Right lobe of liver (tissue), 6 donors: ENCODE results near the gene CYB561A3. TPM values are rescaled to one million over a fixed set of nuclear protein-coding genes. Genes with fewer than 3 reads are reported as not detected.

Experiments used
- ATAC-seq, 4 donors: fragments of 200-7000 bp; cut with Tn5 transposase; one replicate each; pipeline ENCODE4 v1.9.1; 2020; ENCODE audit warnings: mild to moderate bottlenecking in 4 of 4, moderate library complexity in 4 of 4
- DNase-seq, 3 donors: peaks; one replicate each; pipeline ENCODE4 v3.0.0-alpha.2; 2020
- H3K27ac ChIP-seq, 3 donors: fragments of 200-600 bp; one replicate each; pipeline ENCODE4 v1.8.0; 2022
- H3K27me3 ChIP-seq, 2 donors: fragments of 200-600 bp; one replicate each; pipeline ENCODE4 v1.8.0; 2022
- H3K36me3 ChIP-seq, 4 donors: fragments of 200-600 bp; sonication (generic) in 1 of 4; one replicate each; pipeline versions ENCODE4 v1.5.1 to v1.8.0; 2017 to 2022; ENCODE audit warnings: control low read depth in 1 of 4
- H3K4me1 ChIP-seq, 4 donors: fragments of 200-600 bp; sonication (generic) in 1 of 4; one replicate each; pipeline versions ENCODE4 v1.5.1 to v1.8.0; 2017 to 2022; ENCODE audit warnings: control low read depth in 1 of 4
- H3K4me3 ChIP-seq, 3 donors: fragments of 200-600 bp; one replicate each; pipeline ENCODE4 v1.8.0; 2022
- H3K9me3 ChIP-seq, 4 donors: fragments of 200-600 bp; sonication (generic) in 1 of 4; one replicate each; pipeline versions ENCODE4 v1.5.1 to v1.8.0; 2017 to 2022; ENCODE audit warnings: control low read depth in 1 of 4
- POLR2A ChIP-seq: fragments of 450-650 bp; IDR thresholded peaks from one replicate; pipeline ENCODE4 v1.6.1; 2017; ENCODE audit warnings: antibody characterized with exemption, mild to moderate bottlenecking
- WGBS: methylation state at CpG from one replicate; pipeline ENCODE4 v1.1.6; 2018; ENCODE audit warnings: low coverage, low lambda C conversion rate; ENCODE audit not compliant: insufficient coverage; ENCODE audit errors: missing lambda C conversion rate; 5-methylcytosine and 5-hydroxymethylcytosine counted together
- intact Hi-C, 2 donors: fragments of 100-400 bp; cut with DNase I; formaldehyde crosslinking; loops; one replicate each; pipeline versions ENCODE4 v1.11.2 to v1.14.1; 2022
- long read RNA-seq: library from polyadenylated mRNA; unstranded; transcript quantifications from one replicate; pipeline ENCODE4 v2.0.0, GENCODE V29; 2019
- total RNA-seq, 6 experiments: library from RNA; depleted of rRNA in 2 of 6; stranded (reverse); fragments of >200 nt in 2 of 6; fragmentation: NEBNext Ultra II Directional in 3 of 6; extraction: Animal tissue kit (Norgen Biotek cat#: 25700) in 3 of 6; gene quantifications; one replicate each; pipeline versions ENCODE4 v1.1.0 to v1.2.4, GENCODE V29; 2016 to 2023
- TF ChIP-seq, protein P1 (sequence below), 4 donors: fragments of 200-600 bp in 3 of 4; fragments of 450-650 bp in 1 of 4; IDR thresholded peaks; one replicate each; pipeline versions ENCODE4 v1.5.1 to v1.8.0; 2016 to 2022; ENCODE audit warnings: antibody characterized with exemption in 4 of 4, mild to moderate bottlenecking in 2 of 4
- donor health status: DM: no; HTN: yes; CAD: no.
- donor health status: DM: no; HTN: no; CAD: no.
- donor health status: DM: no; HTN: no; CAD: no.
- donor health status: DM: no; HTN: yes; CAD: no.
- donor health status: DM: no; HTN: yes; CAD: no.

Gene CYB561A3, protein sequence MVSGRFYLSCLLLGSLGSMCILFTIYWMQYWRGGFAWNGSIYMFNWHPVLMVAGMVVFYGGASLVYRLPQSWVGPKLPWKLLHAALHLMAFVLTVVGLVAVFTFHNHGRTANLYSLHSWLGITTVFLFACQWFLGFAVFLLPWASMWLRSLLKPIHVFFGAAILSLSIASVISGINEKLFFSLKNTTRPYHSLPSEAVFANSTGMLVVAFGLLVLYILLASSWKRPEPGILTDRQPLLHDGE
- total RNA-seq, result 10 to 100 TPM; 25.6 to 41.8 (median 35.2) TPM
- long read RNA-seq, partial matches to known transcripts, result 1 of 9 reads
- long read RNA-seq, other reads (novel, unspliced or antisense), result 4 of 9 reads

DNA sequence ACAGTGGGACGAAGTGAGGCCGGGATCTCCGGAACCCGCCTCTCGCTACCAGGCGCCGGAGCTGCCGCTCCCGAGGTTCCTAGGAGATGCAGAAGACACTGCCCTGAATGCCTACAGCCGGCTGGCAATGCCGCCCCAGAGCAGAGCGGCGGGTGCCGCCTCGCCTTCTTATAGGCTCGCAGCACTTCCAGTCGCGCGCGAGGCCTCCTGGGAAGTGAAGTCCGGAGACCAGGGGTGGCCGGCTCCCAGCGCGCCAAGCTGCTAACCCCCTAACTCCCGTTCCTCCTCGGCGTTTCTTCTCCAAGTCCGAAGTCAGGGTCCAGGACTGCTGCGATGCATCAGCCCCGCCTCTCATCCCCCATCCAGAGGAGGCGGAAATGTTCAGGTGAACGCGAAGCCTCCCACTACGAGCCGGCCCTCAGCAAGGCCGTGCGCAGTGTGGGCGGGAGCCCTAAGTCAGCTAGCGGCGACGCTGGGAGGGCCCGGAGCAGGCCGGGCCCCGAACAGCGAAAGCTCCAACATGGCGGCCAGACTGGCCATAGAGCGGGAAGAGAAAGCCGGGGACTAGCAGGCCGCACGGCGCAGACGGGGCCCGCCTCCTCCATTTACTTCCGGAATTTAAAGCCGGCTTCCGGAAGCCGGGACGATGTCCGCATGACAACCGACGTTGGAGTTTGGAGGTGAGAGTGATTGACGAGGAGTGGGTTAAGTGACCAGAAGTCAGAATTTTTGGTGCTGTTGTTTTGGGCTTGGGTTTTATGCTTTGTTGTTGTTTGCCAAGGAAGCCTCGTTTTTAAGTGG lies at the start of gene CYB561A3, which contains the start of gene TMEM138:
CYB561A3 (minus strand) TSS at position 142 of the 801 bp plus-strand sequence. CDS start 5,169 bp downstream, outside the sequence.
TMEM138 (plus strand) TSS at position 634 of the 801 bp plus-strand sequence. CDS start 2,017 bp downstream, outside the sequence.
- WGBS, result under 1% methylated on average over 34 of the region's 63 CpGs
- H3K4me1 ChIP-seq, result peaks cover 0 to 26% (median 6%) of the 10 kb centered on the region in 4 donors
- intact Hi-C loops, result no loop called here
- peak; percentile 90 for TF ChIP-seq POLR2A
- TF ChIP-seq, protein P1, sequence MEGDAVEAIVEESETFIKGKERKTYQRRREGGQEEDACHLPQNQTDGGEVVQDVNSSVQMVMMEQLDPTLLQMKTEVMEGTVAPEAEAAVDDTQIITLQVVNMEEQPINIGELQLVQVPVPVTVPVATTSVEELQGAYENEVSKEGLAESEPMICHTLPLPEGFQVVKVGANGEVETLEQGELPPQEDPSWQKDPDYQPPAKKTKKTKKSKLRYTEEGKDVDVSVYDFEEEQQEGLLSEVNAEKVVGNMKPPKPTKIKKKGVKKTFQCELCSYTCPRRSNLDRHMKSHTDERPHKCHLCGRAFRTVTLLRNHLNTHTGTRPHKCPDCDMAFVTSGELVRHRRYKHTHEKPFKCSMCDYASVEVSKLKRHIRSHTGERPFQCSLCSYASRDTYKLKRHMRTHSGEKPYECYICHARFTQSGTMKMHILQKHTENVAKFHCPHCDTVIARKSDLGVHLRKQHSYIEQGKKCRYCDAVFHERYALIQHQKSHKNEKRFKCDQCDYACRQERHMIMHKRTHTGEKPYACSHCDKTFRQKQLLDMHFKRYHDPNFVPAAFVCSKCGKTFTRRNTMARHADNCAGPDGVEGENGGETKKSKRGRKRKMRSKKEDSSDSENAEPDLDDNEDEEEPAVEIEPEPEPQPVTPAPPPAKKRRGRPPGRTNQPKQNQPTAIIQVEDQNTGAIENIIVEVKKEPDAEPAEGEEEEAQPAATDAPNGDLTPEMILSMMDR (IDR thresholded peaks at IDR 0.05), result no peak
- no peaks in the 10 kb centered on the region for H3K9me3 ChIP-seq
- no peaks in the 10 kb centered on the region for H3K27me3 ChIP-seq
- peaks cover 0 to 29% (median 8%) of the 10 kb centered on the region in 4 donors for H3K36me3 ChIP-seq
- peak; percentile 93 to 97 (median 94) for ATAC-seq
- H3K4me3 ChIP-seq, result peak within 1 kb of the TSS; percentile 61 to 82 (median 81)
- H3K27ac ChIP-seq, result peak within 1 kb of the TSS; percentile 93 to 98 (median 95)
- peak; percentile 94 to 96 (median 95) for DNase-seq

DNA sequence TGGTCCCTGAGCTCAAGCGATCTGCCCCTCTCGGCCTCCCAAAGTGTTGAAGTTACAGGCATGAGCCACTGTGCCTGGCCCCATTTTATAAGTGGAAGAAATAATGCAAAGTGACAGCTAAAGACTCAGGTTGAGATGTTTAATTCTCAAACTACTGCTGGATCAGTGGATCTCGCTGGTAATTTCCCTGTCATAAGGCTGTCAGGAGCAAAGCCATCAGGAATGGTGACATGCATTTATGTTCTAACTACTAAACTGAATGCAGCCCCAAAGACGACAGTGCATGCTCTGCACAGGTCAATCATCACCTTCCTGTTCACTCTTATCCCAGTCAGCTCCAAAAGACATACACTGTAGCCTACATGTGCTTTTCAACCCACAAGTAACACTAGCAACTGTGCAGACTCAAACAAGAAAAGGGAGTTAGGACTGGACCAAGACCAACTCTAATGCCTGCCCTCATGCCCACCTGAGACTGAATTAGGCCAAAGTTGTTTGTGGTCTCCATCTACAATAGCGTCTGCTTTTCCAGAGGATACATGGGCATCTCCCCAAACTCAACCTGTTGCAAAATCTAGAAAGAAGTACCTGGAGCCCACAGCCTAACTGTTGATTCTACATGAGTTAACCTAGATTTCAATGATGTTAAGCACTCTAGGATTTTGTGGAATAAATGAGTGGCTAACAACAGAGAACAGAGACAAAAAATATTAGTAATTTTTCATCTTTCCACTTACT lies 45.5 kb upstream of the CYB561A3 start:
- DNase-seq (no peak), ATAC-seq (no peak)
- H3K27me3 ChIP-seq, result no peaks in the 10 kb centered on the region
- no peak overlapping the region for H3K27ac ChIP-seq
- WGBS, result 100% methylated on average over 1 of the region's 5 CpGs
- intact Hi-C loops, result no loop called here
- no peak overlapping the region for H3K4me3 ChIP-seq
- peaks cover 10 to 95% (median 42%) of the 10 kb centered on the region in 4 donors for H3K36me3 ChIP-seq
- TF ChIP-seq, protein P1 (IDR thresholded peaks at IDR 0.05), result no peak
- no peak for TF ChIP-seq POLR2A
- no peaks in the 10 kb centered on the region for H3K4me1 ChIP-seq
- H3K9me3 ChIP-seq, result no peaks in the 10 kb centered on the region

DNA sequence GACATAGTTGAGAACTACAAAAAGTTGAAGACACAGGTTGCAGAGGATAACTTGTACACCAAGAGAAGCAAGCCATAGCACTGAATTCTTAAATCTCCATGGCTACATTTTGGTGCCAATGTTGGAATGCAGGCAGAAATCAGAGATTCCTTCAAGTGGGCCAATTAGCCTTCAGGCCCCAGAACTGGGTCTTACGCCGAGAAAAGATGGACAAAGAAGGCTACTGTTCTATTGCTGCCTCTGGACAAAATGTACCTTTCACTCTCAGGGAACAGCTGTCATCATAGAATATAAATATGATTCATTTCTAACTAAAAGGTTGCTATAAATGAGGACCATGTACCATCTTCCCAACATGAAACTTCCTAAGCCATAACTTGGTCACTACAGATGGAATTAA lies 44.4 kb upstream of the CYB561A3 start:
- 94% methylated on average over 2 of the region's 2 CpGs for WGBS
- DNase-seq, result no peak
- intact Hi-C loops, result no loop called here

DNA sequence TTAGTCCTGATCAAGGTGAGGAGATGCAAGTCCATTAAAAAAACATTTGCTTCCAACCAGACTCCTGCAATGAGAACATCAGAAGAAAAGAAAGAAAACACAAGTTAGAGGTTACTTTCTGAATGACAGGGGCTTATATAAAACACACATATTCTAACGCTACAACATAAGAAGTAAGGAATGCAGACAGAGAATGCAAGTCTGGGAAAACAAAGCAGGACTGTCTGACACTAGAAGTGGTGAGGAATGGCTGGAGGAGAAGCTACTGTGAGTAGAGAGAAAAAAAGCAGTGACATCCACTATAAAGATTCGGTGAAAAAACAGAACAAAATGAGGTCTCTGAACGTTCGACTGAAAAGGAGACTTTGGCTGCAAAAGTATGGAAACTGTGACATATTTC lies 43.0 kb upstream of the CYB561A3 start:
- ATAC-seq (no peak), DNase-seq (no peak)
- Histone ChIP-seq H3K36me3 (peaks cover 0 to 69% (median 23%) of the 10 kb centered on the region in 4 donors), H3K4me1 (no peaks in the 10 kb centered on the region), H3K4me3 (no peak overlapping the region), H3K9me3 (no peaks in the 10 kb centered on the region), H3K27me3 (no peaks in the 10 kb centered on the region), H3K27ac (no peak overlapping the region)
- TF ChIP-seq, protein P1 (IDR thresholded peaks at IDR 0.05), result no peak
- no peak for TF ChIP-seq POLR2A
- intact Hi-C loops, result no loop called here
- 89% methylated on average over 4 of the region's 4 CpGs for WGBS

More for the DNA sequence above, 44.4 kb upstream of the CYB561A3 start:
- Histone ChIP-seq H3K36me3 (peaks cover 3 to 84% (median 33%) of the 10 kb centered on the region in 4 donors), H3K4me1 (no peaks in the 10 kb centered on the region), H3K27ac (no peak overlapping the region), H3K27me3 (no peaks in the 10 kb centered on the region), H3K9me3 (no peaks in the 10 kb centered on the region), H3K4me3 (no peak overlapping the region)
- no peak for ATAC-seq
- TF ChIP-seq POLR2A, result no peak
- TF ChIP-seq, protein P1 (IDR thresholded peaks at IDR 0.05), result no peak
